Activated CD4-positive, alpha-beta T cell treated with anti-CD3 and anti-CD28 coated beads, Interleukin-2, amount 10 ng/mL, durations not matched to agents 7 days and 5 days (primary cell): ENCODE results near the gene NDE1. TPM values are rescaled to one million over a fixed set of nuclear protein-coding genes. Genes with fewer than 3 reads are reported as not detected.
A peak's percentile ranks its signal among the peaks of the same experiment; 100 is the strongest.
"Not testable (repeated sequence)": the region's sequence is repeated elsewhere in the genome, so short reads cannot be mapped to it uniquely, and the experiment has no call there.

Experiments used
- CTCF ChIA-PET: fragments of 350-600 bp; sonication (Branson Sonifier 250); formaldehyde crosslinking; loops from one replicate; lab custom pipeline; 2021; ENCODE audit warnings: antibody characterized with exemption; lab: Charles Lee
- POLR2A ChIA-PET: fragments of 350-600 bp; sonication (Branson Sonifier 250); formaldehyde crosslinking; loops from one replicate; lab custom pipeline; 2021; ENCODE audit warnings: antibody characterized with exemption; lab: Charles Lee
- DNase-seq: peaks from one replicate; pipeline ENCODE4 v3.0.0-alpha.2; 2020
- H3K27ac Mint-ChIP-seq: one replicate; pipeline ENCODE4 v1.8.0; 2021; ENCODE audit warnings: mild to moderate bottlenecking, moderate library complexity, mixed read lengths
- H3K27me3 Mint-ChIP-seq: one replicate; pipeline ENCODE4 v1.8.0; 2021; ENCODE audit warnings: mixed read lengths
- H3K36me3 Mint-ChIP-seq: one replicate; pipeline ENCODE4 v1.8.0; 2021; ENCODE audit warnings: low read depth, mixed read lengths
- H3K4me1 Mint-ChIP-seq: one replicate; pipeline ENCODE4 v1.8.0; 2021; ENCODE audit warnings: mixed read lengths
- H3K4me3 Mint-ChIP-seq: one replicate; pipeline ENCODE4 v1.8.0; 2021; ENCODE audit warnings: mild to moderate bottlenecking, moderate library complexity, mixed read lengths
- H3K9me3 Mint-ChIP-seq: one replicate; pipeline ENCODE4 v1.8.0; 2021; ENCODE audit warnings: mixed read lengths
- total RNA-seq, 2 experiments: library from RNA; stranded (reverse); gene quantifications; one replicate each; pipeline ENCODE4 v1.2.3, GENCODE V29; 2021

Gene NDE1
- total RNA-seq, 2 experiments from 2014 or later, result 144 to 147 TPM

GRCh38 chr16:15691046-15691445 lies 41.0 kb downstream of the NDE1 start:
- POLR2A ChIA-PET, result no interaction called here
- H3K9me3 Mint-ChIP-seq, result no peaks in the 10 kb centered on the region
- CTCF ChIA-PET, result no interaction called here

GRCh38 chr16:15692508-15692907 lies 42.5 kb downstream of the NDE1 start:
- H3K4me1 Mint-ChIP-seq, DNase-seq, H3K27ac Mint-ChIP-seq, POLR2A ChIA-PET, H3K4me3 Mint-ChIP-seq, H3K9me3 Mint-ChIP-seq, H3K27me3 Mint-ChIP-seq: not testable (repeated sequence)
- CTCF ChIA-PET, result interaction anchor here (0.6 to 1.4 kb wide), 3 partner anchors 10 to 114 kb away, joined by 4 to 7 read pairs (median 4); no protein-coding TSS in a partner anchor
- H3K36me3 Mint-ChIP-seq, result peaks cover 69% of the 10 kb centered on the region

More at GRCh38 chr16:15691046-15691445, 41.0 kb downstream of the NDE1 start:
- DNase-seq, result no peak
- Mint-ChIP-seq H3K27ac (no peak overlapping the region), H3K27me3 (no peaks in the 10 kb centered on the region), H3K4me3 (no peak overlapping the region), H3K36me3 (peaks cover 64% of the 10 kb centered on the region), H3K4me1 (no peaks in the 10 kb centered on the region)

- Mint-ChIP-seq H3K4me1 (no peaks in the 10 kb centered on the region), H3K4me3 (no peak overlapping the region), H3K9me3 (no peaks in the 10 kb centered on the region), H3K27ac (no peak overlapping the region), H3K27me3 (no peaks in the 10 kb centered on the region), H3K36me3 (peaks cover 68% of the 10 kb centered on the region)
- ChIA-PET CTCF (interaction anchor here (1.3 kb wide), 1 partner anchor 10 kb away, joined by 3 read pairs; no protein-coding TSS in a partner anchor), POLR2A (no interaction called here)
- no peak for DNase-seq
These were observed 44.5 kb downstream of the NDE1 start for GRCh38 chr16:15694499-15694898.

GRCh38 chr16:15699819-15700218 lies 49.8 kb downstream of the NDE1 start:
- Mint-ChIP-seq H3K4me1 (peaks cover 15% of the 10 kb centered on the region), H3K9me3 (no peaks in the 10 kb centered on the region), H3K36me3 (peaks cover 55% of the 10 kb centered on the region), H3K4me3 (no peak overlapping the region), H3K27me3 (no peaks in the 10 kb centered on the region), H3K27ac (no peak overlapping the region)
- ChIA-PET CTCF (interaction anchor here (0.6 to 1.2 kb wide), 2 partner anchors 30 to 125 kb away, joined by 3 to 5 read pairs; no protein-coding TSS in a partner anchor), POLR2A (no interaction called here)
- no peak for DNase-seq

GRCh38 chr16:15701367-15701766 lies 51.3 kb downstream of the NDE1 start:
- no peaks in the 10 kb centered on the region for H3K9me3 Mint-ChIP-seq

GRCh38 chr16:15701975-15702970 lies 52.2 kb downstream of the NDE1 start:
- H3K4me1 Mint-ChIP-seq, result peaks cover 20% of the 10 kb centered on the region
- H3K27ac Mint-ChIP-seq, result peak overlapping the region; percentile 62
- no peak for DNase-seq
- no peak overlapping the region for H3K4me3 Mint-ChIP-seq
- no peaks in the 10 kb centered on the region for H3K9me3 Mint-ChIP-seq
- CTCF ChIA-PET, result no interaction called here
- POLR2A ChIA-PET, result no interaction called here
- H3K36me3 Mint-ChIP-seq, result peaks cover 42% of the 10 kb centered on the region
- no peaks in the 10 kb centered on the region for H3K27me3 Mint-ChIP-seq

More at GRCh38 chr16:15701367-15701766, 51.3 kb downstream of the NDE1 start:
- CTCF ChIA-PET, result no interaction called here
- Mint-ChIP-seq H3K27ac (no peak overlapping the region), H3K4me3 (no peak overlapping the region), H3K36me3 (peaks cover 49% of the 10 kb centered on the region), H3K27me3 (no peaks in the 10 kb centered on the region), H3K4me1 (peaks cover 20% of the 10 kb centered on the region)
- DNase-seq, result no peak
- POLR2A ChIA-PET, result no interaction called here

- ChIA-PET POLR2A (no interaction called here), CTCF (interaction anchor here (1.0 kb wide), 1 partner anchor 21 kb away, joined by 4 read pairs; no protein-coding TSS in a partner anchor)
- Mint-ChIP-seq H3K27ac (peak overlapping the region; percentile 62), H3K4me1 (peaks cover 20% of the 10 kb centered on the region), H3K36me3 (peaks cover 39% of the 10 kb centered on the region), H3K9me3 (no peaks in the 10 kb centered on the region), H3K4me3 (no peak overlapping the region), H3K27me3 (no peaks in the 10 kb centered on the region)
- DNase-seq, result no peak
These were observed 53.1 kb downstream of the NDE1 start for GRCh38 chr16:15703029-15703736.

- peaks cover 20% of the 10 kb centered on the region for H3K4me1 Mint-ChIP-seq
- no peak overlapping the region for H3K4me3 Mint-ChIP-seq
- no peaks in the 10 kb centered on the region for H3K9me3 Mint-ChIP-seq
- peaks cover 38% of the 10 kb centered on the region for H3K36me3 Mint-ChIP-seq
- no peaks in the 10 kb centered on the region for H3K27me3 Mint-ChIP-seq
- H3K27ac Mint-ChIP-seq, result peak overlapping the region; percentile 4
- peak; percentile 77 for DNase-seq
- POLR2A ChIA-PET, result no interaction called here
- CTCF ChIA-PET, result interaction anchor here (0.6 to 0.8 kb wide), 2 partner anchors 10 to 284 kb away, joined by 3 to 4 read pairs; no protein-coding TSS in a partner anchor
These were observed 54.5 kb downstream of the NDE1 start for GRCh38 chr16:15704545-15704987.

GRCh38 chr16:15705064-15705565 lies 55.1 kb downstream of the NDE1 start:
- Mint-ChIP-seq H3K9me3 (no peaks in the 10 kb centered on the region), H3K36me3 (peaks cover 33% of the 10 kb centered on the region), H3K4me3 (no peak overlapping the region), H3K27ac (no peak overlapping the region), H3K4me1 (peaks cover 20% of the 10 kb centered on the region), H3K27me3 (no peaks in the 10 kb centered on the region)
- CTCF ChIA-PET, result interaction anchor here (0.5 to 0.6 kb wide), 2 partner anchors 247 to 285 kb away, joined by 3 to 4 read pairs; no protein-coding TSS in a partner anchor
- POLR2A ChIA-PET, result no interaction called here
- no peak for DNase-seq

- peaks cover 17% of the 10 kb centered on the region for H3K4me1 Mint-ChIP-seq
- no peak overlapping the region for H3K4me3 Mint-ChIP-seq
- no peak overlapping the region for H3K27ac Mint-ChIP-seq
- DNase-seq, result no peak
- H3K36me3 Mint-ChIP-seq, result peaks cover 23% of the 10 kb centered on the region
- H3K27me3 Mint-ChIP-seq, result no peaks in the 10 kb centered on the region
- no peaks in the 10 kb centered on the region for H3K9me3 Mint-ChIP-seq
- CTCF ChIA-PET, result no interaction called here
- POLR2A ChIA-PET, result interaction anchor here (0.7 kb wide), 1 partner anchor 21 kb away, joined by 4 read pairs; no protein-coding TSS in a partner anchor
These were observed 57.3 kb downstream of the NDE1 start for GRCh38 chr16:15707332-15707731.

GRCh38 chr16:15708096-15708495 lies 58.1 kb downstream of the NDE1 start:
- no peaks in the 10 kb centered on the region for H3K27me3 Mint-ChIP-seq
- peaks cover 23% of the 10 kb centered on the region for H3K36me3 Mint-ChIP-seq
- no peak overlapping the region for H3K27ac Mint-ChIP-seq
- H3K4me1 Mint-ChIP-seq, result peaks cover 12% of the 10 kb centered on the region
- H3K4me3 Mint-ChIP-seq, result no peak overlapping the region
- no peaks in the 10 kb centered on the region for H3K9me3 Mint-ChIP-seq
- no peak for DNase-seq
- ChIA-PET POLR2A (no interaction called here), CTCF (no interaction called here)

GRCh38 chr16:15708997-15709396 lies 59.0 kb downstream of the NDE1 start:
- peaks cover 6% of the 10 kb centered on the region for H3K4me1 Mint-ChIP-seq
- H3K9me3 Mint-ChIP-seq, result no peaks in the 10 kb centered on the region
- DNase-seq, result no peak
- no peak overlapping the region for H3K27ac Mint-ChIP-seq
- no peak overlapping the region for H3K4me3 Mint-ChIP-seq
- peaks cover 23% of the 10 kb centered on the region for H3K36me3 Mint-ChIP-seq
- no peaks in the 10 kb centered on the region for H3K27me3 Mint-ChIP-seq
- CTCF ChIA-PET, result no interaction called here
- POLR2A ChIA-PET, result no interaction called here
